Measurements from ENCODE around the gene ASB4.

DNA sequence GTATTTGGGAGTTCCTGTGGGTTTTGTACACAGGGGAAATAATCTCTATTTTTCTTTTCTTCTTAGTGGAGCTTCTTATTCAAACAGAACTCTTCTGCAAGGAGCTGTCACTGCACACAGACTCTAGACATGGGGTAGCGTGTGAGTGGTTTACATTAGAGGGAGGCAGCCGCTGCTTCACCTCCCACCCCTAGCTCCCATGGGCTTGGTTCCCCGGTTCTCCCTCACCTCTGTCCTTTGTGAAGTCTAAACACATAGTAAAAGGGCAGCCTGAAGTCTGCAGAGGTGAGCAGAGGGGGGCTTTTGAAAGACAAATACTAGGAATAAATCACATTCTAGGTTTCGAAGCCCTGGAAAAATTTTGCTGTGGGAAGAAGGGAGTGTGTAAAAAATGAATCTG is 5.5 kb downstream of the ASB4 start:
- TF ChIP-seq, protein P1, sequence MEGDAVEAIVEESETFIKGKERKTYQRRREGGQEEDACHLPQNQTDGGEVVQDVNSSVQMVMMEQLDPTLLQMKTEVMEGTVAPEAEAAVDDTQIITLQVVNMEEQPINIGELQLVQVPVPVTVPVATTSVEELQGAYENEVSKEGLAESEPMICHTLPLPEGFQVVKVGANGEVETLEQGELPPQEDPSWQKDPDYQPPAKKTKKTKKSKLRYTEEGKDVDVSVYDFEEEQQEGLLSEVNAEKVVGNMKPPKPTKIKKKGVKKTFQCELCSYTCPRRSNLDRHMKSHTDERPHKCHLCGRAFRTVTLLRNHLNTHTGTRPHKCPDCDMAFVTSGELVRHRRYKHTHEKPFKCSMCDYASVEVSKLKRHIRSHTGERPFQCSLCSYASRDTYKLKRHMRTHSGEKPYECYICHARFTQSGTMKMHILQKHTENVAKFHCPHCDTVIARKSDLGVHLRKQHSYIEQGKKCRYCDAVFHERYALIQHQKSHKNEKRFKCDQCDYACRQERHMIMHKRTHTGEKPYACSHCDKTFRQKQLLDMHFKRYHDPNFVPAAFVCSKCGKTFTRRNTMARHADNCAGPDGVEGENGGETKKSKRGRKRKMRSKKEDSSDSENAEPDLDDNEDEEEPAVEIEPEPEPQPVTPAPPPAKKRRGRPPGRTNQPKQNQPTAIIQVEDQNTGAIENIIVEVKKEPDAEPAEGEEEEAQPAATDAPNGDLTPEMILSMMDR (IDR thresholded peaks at IDR 0.05; ENCODE audit: low read depth, low read length, poor library complexity, severe bottlenecking) = no peak
- TF ChIP-seq EZH2phosphoT487 (IDR thresholded peaks at IDR 0.05; ENCODE audit: borderline replicate concordance, low read length) = no peak

All from DOHH2 (cell line).